HS-5 (cell line): ENCODE data around the gene APOA1.

Experiments
- DNase-seq: peaks from one replicate; pipeline ENCODE4 v3.0.0-alpha.2; 2012; ENCODE audit warnings: low read depth

Gene APOA1

GRCh38 chr11:116837231-116838091 is at the start of gene APOA1:
TSS of gene APOA1 (minus strand) at chr11:116837622. CDS start at chr11:116837387, 235 bp downstream.
- no peak for DNase-seq

- no peak for DNase-seq
These were observed 48.7 kb upstream of the APOA1 start for GRCh38 chr11:116885951-116886655.

- peak; percentile 42 for DNase-seq
These were observed 45.0 kb upstream of the APOA1 start for GRCh38 chr11:116882386-116882785.

- DNase-seq = no peak
These were observed 43.7 kb upstream of the APOA1 start for GRCh38 chr11:116881143-116881542.

GRCh38 chr11:116879800-116880625 is 42.6 kb upstream of the APOA1 start:
- DNase-seq = peak; percentile 39

GRCh38 chr11:116876656-116877055 is 39.2 kb upstream of the APOA1 start:
- no peak for DNase-seq

- no peak for DNase-seq
These were observed 37.8 kb upstream of the APOA1 start for GRCh38 chr11:116875194-116875593.

GRCh38 chr11:116874251-116874650 is 36.8 kb upstream of the APOA1 start:
- DNase-seq = no peak

- DNase-seq = no peak
These were observed 36.0 kb upstream of the APOA1 start for GRCh38 chr11:116873381-116873780.

- DNase-seq = peak; percentile 78
These were observed 33.8 kb upstream of the APOA1 start for GRCh38 chr11:116871248-116871647.

GRCh38 chr11:116870054-116870453 is 32.6 kb upstream of the APOA1 start:
- DNase-seq = no peak

- no peak for DNase-seq
These were observed 32.2 kb upstream of the APOA1 start for GRCh38 chr11:116869610-116870009.

GRCh38 chr11:116868066-116868465 is 30.6 kb upstream of the APOA1 start:
- DNase-seq = no peak

- DNase-seq = no peak
These were observed 30.2 kb upstream of the APOA1 start for GRCh38 chr11:116867619-116868018.

GRCh38 chr11:116866804-116867455 is 29.5 kb upstream of the APOA1 start:
- DNase-seq = no peak

- peak; percentile 41 for DNase-seq
These were observed 28.3 kb upstream of the APOA1 start for GRCh38 chr11:116865696-116866095.

- DNase-seq = no peak
These were observed 27.1 kb upstream of the APOA1 start for GRCh38 chr11:116864531-116864930.

GRCh38 chr11:116862951-116863350 is 25.5 kb upstream of the APOA1 start:
- no peak for DNase-seq

- DNase-seq = no peak
These were observed 24.8 kb upstream of the APOA1 start for GRCh38 chr11:116862185-116862584.

GRCh38 chr11:116861539-116861938 is 24.1 kb upstream of the APOA1 start:
- peak; percentile 84 for DNase-seq

GRCh38 chr11:116860303-116860702 is 22.9 kb upstream of the APOA1 start:
- no peak for DNase-seq

GRCh38 chr11:116859175-116859574 is 21.8 kb upstream of the APOA1 start:
- no peak for DNase-seq
